Retina (tissue), 1 donor: Measurements from ENCODE around the gene MMP14.

Source experiments
- DNase-seq: peaks from one replicate; pipeline ENCODE4 v3.0.0-alpha.2; 2016

Gene MMP14

GRCh38 chr14:22886500-22887259 lies 50.3 kb downstream of the MMP14 start:
- peak; percentile 93 for DNase-seq

GRCh38 chr14:22887260-22887989 lies 51.0 kb downstream of the MMP14 start:
- DNase-seq: peak; percentile 90

DNA sequence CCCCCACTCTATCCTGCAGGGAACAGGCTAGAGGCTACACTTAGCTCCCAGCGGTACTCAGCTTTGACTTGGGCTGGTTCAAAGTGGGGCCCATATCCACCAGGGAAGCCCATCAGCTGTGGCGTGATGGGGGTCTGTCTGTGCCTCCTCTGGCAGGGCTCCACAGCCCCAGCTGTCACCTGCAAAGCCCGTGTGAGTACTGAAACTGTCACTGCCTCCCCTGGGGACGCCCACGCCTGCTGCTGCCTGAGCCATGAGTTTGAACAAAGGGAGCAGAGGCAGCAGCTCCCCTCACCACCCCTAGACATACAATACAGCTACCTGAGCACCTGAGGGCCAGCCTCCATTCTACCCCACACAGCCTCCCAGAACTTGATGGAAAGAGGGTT lies 51.6 kb downstream of the MMP14 start:
- peak; percentile 39 for DNase-seq

DNA sequence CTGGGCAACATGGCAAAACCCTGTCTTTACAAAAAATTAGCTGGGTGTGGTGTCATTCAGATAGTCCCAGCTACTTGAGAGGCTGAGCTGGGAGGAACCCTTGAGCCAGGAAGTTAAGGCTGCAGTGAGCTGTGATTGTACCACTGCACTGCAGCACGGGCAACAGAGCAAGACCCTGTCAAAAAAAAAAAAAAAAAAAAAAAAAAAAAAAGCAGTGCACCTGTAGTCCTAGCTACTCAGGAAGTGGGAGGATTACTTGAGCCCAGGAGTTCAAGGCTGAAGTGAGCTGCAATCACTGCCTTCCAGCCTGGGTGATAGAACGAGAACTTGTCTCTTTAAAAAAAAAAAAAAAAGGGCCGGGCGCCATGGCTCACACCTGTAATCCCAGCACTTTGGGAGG lies 52.3 kb downstream of the MMP14 start:
- no peak for DNase-seq

DNA sequence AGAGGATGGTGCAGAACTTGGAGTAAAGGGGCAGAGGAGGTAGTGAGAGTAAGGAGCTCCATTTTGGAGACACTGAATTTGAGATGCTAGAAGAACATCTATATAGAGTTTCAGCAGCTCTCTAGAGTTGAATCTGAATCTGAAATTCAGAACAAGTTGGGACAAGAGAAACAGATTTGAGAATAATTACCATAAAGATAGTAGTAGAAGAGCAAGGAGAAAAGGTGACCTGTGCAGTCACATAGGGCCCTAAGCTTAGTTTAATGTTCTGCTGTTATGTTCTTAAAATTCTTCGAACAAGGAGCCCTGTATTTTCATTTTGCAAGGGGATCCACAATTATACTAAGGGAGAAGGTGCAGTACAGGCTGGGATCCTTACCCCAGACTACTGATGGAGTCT lies 54.0 kb downstream of the MMP14 start:
- DNase-seq: no peak

DNA sequence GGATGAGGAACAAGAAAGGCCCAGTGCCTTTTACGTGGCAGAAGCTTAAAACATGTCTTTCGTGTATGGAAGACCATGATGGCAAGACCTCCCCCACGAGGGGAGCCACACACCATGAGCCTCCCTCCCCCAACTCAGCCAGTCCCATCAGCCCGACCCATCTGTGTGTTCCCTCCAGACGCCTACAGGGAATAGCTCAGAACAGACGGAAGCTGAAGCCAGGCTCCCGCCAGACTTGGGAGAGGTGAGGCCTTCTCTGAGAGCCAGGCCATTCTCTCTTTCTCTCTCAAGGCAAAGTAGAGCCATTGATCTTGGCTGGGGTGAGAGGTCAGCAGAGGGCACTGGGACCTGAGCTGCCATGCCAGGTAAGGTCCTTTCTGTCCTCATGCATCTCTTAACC lies 56.1 kb downstream of the MMP14 start:
- no peak for DNase-seq

DNA sequence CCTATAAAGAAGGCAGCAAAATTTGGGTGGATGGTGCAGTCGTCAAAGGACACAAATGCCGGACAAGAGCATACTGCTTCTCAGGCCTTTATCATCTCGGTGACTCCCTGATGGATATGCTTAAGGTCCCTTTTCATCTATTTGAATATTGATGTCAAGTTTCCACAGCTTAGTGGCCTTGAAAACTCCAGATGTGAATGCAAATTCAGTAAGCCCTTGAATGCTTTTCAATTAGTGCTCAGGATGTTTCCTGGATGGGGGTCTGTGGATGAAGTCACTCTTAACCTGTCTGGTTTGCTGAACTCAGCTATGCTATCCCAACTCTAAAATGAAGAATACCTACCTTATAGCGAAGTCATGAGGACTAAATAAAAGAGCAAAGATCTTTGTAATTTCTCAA lies 57.3 kb downstream of the MMP14 start:
- DNase-seq: no peak

DNA sequence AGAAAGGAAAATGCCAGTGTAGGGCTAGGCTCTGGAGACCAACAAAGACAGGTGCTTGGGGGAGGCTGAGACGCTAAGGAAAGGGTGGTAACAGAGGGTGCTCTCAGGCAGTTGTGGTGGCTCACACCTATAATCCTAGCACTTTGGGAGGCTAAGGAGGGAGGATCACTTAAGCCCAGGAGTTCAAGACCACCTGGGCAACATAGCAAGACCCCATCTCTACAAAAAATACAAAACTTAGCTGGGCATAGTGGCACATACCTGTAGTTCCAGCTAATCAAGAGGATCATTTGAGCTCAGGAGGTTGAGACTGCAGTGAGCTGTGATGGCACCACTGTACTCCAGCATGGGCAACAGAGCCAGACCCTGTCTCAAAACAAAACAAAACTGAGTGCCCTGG lies 59.0 kb downstream of the MMP14 start:
- DNase-seq: no peak

DNA sequence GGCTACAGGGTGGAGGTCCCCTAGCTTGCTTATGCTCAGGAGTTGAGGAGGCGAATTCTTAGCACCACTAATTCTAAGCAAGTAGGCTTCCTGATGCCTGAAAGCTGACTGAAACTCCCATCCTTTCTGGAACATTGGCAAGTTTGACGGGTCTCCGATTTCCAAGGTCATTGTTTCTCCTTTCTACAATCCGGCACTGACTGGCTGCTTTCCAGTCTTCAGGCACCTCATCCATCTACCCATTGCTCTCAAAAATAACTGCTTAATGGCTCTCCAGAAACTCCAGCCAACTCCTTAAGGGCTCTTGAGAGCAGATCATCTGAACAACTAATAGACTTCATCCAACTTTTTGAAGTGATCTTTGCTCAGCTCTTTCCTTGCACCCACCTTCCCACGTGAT lies 60.0 kb downstream of the MMP14 start:
- DNase-seq: no peak

GRCh38 chr14:22896760-22897159 lies 60.4 kb downstream of the MMP14 start:
- no peak for DNase-seq

GRCh38 chr14:22897357-22897756 lies 61.0 kb downstream of the MMP14 start:
- no peak for DNase-seq
